CD14-positive monocyte (primary cell): ENCODE results near the gene ZBP1. TPM values are rescaled to one million over a fixed set of nuclear protein-coding genes. Genes with fewer than 3 reads are reported as not detected.

Experiments
- DNase-seq, 3 donors: peaks; one replicate each; pipeline ENCODE4 v3.0.0-alpha.2; 2011 to 2022
- H2AFZ ChIP-seq: 2 replicates; pipeline ENCODE4 v1.6.0; 2012; ENCODE audit warnings: mild to moderate bottlenecking, low read depth, low read length, inconsistent platforms; ENCODE audit not compliant: insufficient read depth, poor library complexity, severe bottlenecking
- H3K27ac ChIP-seq, 2 donors: 1 replicate in 1 of 2; 2 replicates in 1 of 2; pipeline ENCODE4 v1.5.1; 2012 to 2013; ENCODE audit warnings: low read length in 2 of 2, control low read depth in 1 of 2, inconsistent platforms in 1 of 2, low read depth in 1 of 2, mild to moderate bottlenecking in 1 of 2
- H3K27me3 ChIP-seq, 2 donors: one replicate each; pipeline versions ENCODE4 v1.6.0 to v1.6.1; 2011 to 2013; ENCODE audit warnings: low read length in 2 of 2; ENCODE audit not compliant: control insufficient read depth in 2 of 2, insufficient read depth in 2 of 2
- H3K36me3 ChIP-seq, 2 donors: replicated peaks in 1 of 2; 1 replicate in 1 of 2; 2 replicates in 1 of 2; pipeline versions ENCODE4 v1.5.1 to v1.6.1; 2012 to 2013; ENCODE audit warnings: low read length in 2 of 2, control low read depth in 1 of 2, inconsistent platforms in 1 of 2, mild to moderate bottlenecking in 1 of 2; ENCODE audit not compliant: insufficient read depth in 2 of 2, control insufficient read depth in 1 of 2
- H3K4me1 ChIP-seq, 2 donors: 1 replicate in 1 of 2; 2 replicates in 1 of 2; pipeline versions ENCODE4 v1.5.1 to v1.6.1; 2012 to 2013; ENCODE audit warnings: low read length in 2 of 2, control low read depth in 1 of 2, inconsistent platforms in 1 of 2, mild to moderate bottlenecking in 1 of 2, moderate library complexity in 1 of 2; ENCODE audit not compliant: insufficient read depth in 2 of 2, control insufficient read depth in 1 of 2
- H3K4me2 ChIP-seq: replicated peaks from 2 replicates; pipeline ENCODE3; 2012; ENCODE audit warnings: low read length, moderate library complexity, mild to moderate bottlenecking; ENCODE audit not compliant: poor library complexity, severe bottlenecking; ENCODE audit errors: extremely low read depth
- H3K4me3 ChIP-seq, 3 experiments: fragments of 200-600 bp in 1 of 3; sonication (generic) in 1 of 3; replicated peaks in 1 of 3; 1 replicate in 2 of 3; 2 replicates in 1 of 3; pipeline ENCODE4 v1.5.1; 2011 to 2013; ENCODE audit warnings: low read length in 3 of 3, mild to moderate bottlenecking in 3 of 3, control low read depth in 2 of 3, low read depth in 2 of 3, inconsistent platforms in 1 of 3, moderate library complexity in 1 of 3
- H3K79me2 ChIP-seq: 2 replicates; pipeline ENCODE4 v1.6.0; 2012; ENCODE audit warnings: mild to moderate bottlenecking, control low read depth, inconsistent platforms, low read length, moderate library complexity; ENCODE audit not compliant: insufficient read depth
- H3K9ac ChIP-seq: 2 replicates; pipeline ENCODE4 v1.6.0; 2017; ENCODE audit warnings: low read length, mild to moderate bottlenecking; ENCODE audit not compliant: insufficient read depth, poor library complexity, severe bottlenecking
- H3K9me3 ChIP-seq, 2 donors: replicated peaks in 1 of 2; 1 replicate in 1 of 2; 2 replicates in 1 of 2; pipeline versions ENCODE4 v1.5.1 to v1.6.1; 2012 to 2013; ENCODE audit warnings: low read length in 2 of 2, control low read depth in 1 of 2; ENCODE audit not compliant: control insufficient read depth in 1 of 2, insufficient read depth in 1 of 2
- H4K20me1 ChIP-seq: 2 replicates; pipeline ENCODE4 v1.6.0; 2012; ENCODE audit warnings: mild to moderate bottlenecking, low read length, control low read depth, moderate library complexity; ENCODE audit not compliant: insufficient read depth
- H3K27ac Mint-ChIP-seq, 7 donors: one replicate each; pipeline ENCODE4 v1.8.0; 2020; ENCODE audit warnings: mild to moderate bottlenecking in 7 of 7, mixed read lengths in 7 of 7, moderate library complexity in 6 of 7, inconsistent platforms in 2 of 7
- H3K27me3 Mint-ChIP-seq, 3 donors: one replicate each; pipeline ENCODE4 v1.8.0; 2021 to 2022; ENCODE audit warnings: low read depth in 3 of 3, mild to moderate bottlenecking in 3 of 3, mixed read lengths in 3 of 3, moderate library complexity in 3 of 3, inconsistent platforms in 1 of 3
- H3K36me3 Mint-ChIP-seq, 2 donors: one replicate each; pipeline ENCODE4 v1.8.0; 2020; ENCODE audit warnings: mixed read lengths in 2 of 2, inconsistent platforms in 1 of 2, mild to moderate bottlenecking in 1 of 2
- H3K4me1 Mint-ChIP-seq: one replicate; pipeline ENCODE4 v1.8.0; 2020; ENCODE audit warnings: mild to moderate bottlenecking, mixed read lengths
- H3K4me3 Mint-ChIP-seq, 2 donors: one replicate each; pipeline ENCODE4 v1.8.0; 2020; ENCODE audit warnings: mild to moderate bottlenecking in 2 of 2, mixed read lengths in 2 of 2, moderate library complexity in 1 of 2
- H3K9me3 Mint-ChIP-seq, 7 donors: one replicate each; pipeline ENCODE4 v1.8.0; 2020 to 2022; ENCODE audit warnings: mixed read lengths in 7 of 7, mild to moderate bottlenecking in 6 of 7, moderate library complexity in 6 of 7, inconsistent platforms in 2 of 7
- CTCF ChIP-seq: fragments of 200-600 bp; IDR thresholded peaks from one replicate; pipeline ENCODE4 v1.8.0; 2022; ENCODE audit warnings: antibody characterized with exemption, mild to moderate bottlenecking
- WGBS: methylation state at CpG from one replicate; pipeline ENCODE4 v1.1.5; 2013; ENCODE audit warnings: missing lambda C conversion rate; ENCODE audit not compliant: insufficient coverage; 5-methylcytosine and 5-hydroxymethylcytosine counted together
- intact Hi-C, 2 donors: fragments of 100-400 bp; cut with micrococcal nuclease; formaldehyde crosslinking; loops; one replicate each; pipeline versions ENCODE4 v1.15.0 to v1.15.1; 2023
- polyA plus RNA-seq, 3 donors: library from polyadenylated mRNA; depleted of rRNA in 1 of 3; unstranded in 2 of 3; stranded (reverse) in 1 of 3; fragments of 300-500 nt in 2 of 3; fragments of >200 nt in 1 of 3; fragmentation: Illumina TruSeq in 2 of 3; gene quantifications; 1 replicate in 2 of 3; 2 replicates in 1 of 3; pipeline ENCODE4 v1.2.3, GENCODE V29; 2012 to 2021

Gene ZBP1
- polyA plus RNA-seq, 3 donors = 2.8 to 25.9 (median 3.0) TPM

GRCh38 chr20:57647933-57648785 lies 27.9 kb upstream of the ZBP1 start:
- Histone ChIP-seq H3K27ac (no peak overlapping the region), H3K79me2 (no peaks in the 10 kb centered on the region), H3K27me3 (peaks cover 0 to 2% of the 10 kb centered on the region in 2 donors), H3K4me1 (no peaks in the 10 kb centered on the region), H3K4me2 (no peak overlapping the region), H4K20me1 (no peaks in the 10 kb centered on the region), H3K9me3 (peaks cover 0 to 8% of the 10 kb centered on the region in 2 donors), H3K9ac (no peak overlapping the region), H3K4me3 (no peak overlapping the region), H2AFZ (no peak overlapping the region), H3K36me3 (no peaks in the 10 kb centered on the region)
- intact Hi-C loops = no loop called here
- peaks cover 5 to 20% (median 14%) of the 10 kb centered on the region in 3 donors for H3K27me3 Mint-ChIP-seq
- peak overlapping the region in 1 of 2 donors; percentile 21 for H3K4me3 Mint-ChIP-seq
- no peaks in the 10 kb centered on the region for H3K36me3 Mint-ChIP-seq
- H3K27ac Mint-ChIP-seq = peak overlapping the region in 1 of 7 donors; percentile 41
- no peak for DNase-seq
- no peak for TF ChIP-seq CTCF
- WGBS = 92% methylated on average over 13 of the region's 23 CpGs
- peaks cover 3% of the 10 kb centered on the region for H3K4me1 Mint-ChIP-seq
- peaks cover 0 to 12% (median 10%) of the 10 kb centered on the region in 7 donors for H3K9me3 Mint-ChIP-seq

GRCh38 chr20:57647006-57647932 lies 27.0 kb upstream of the ZBP1 start:
- Histone ChIP-seq H3K4me1 (no peaks in the 10 kb centered on the region), H3K36me3 (no peaks in the 10 kb centered on the region), H3K79me2 (no peaks in the 10 kb centered on the region), H3K4me3 (no peak overlapping the region), H3K9ac (no peak overlapping the region), H2AFZ (no peak overlapping the region), H3K4me2 (no peak overlapping the region), H3K9me3 (peaks cover 0 to 8% of the 10 kb centered on the region in 2 donors), H3K27ac (no peak overlapping the region), H4K20me1 (no peaks in the 10 kb centered on the region), H3K27me3 (peaks cover 0 to 2% of the 10 kb centered on the region in 2 donors)
- WGBS = 92% methylated on average over 7 of the region's 12 CpGs
- Mint-ChIP-seq H3K27ac (no peak overlapping the region), H3K4me3 (no peak overlapping the region), H3K9me3 (peaks cover 0 to 12% (median 10%) of the 10 kb centered on the region in 7 donors), H3K4me1 (peaks cover 3% of the 10 kb centered on the region), H3K36me3 (no peaks in the 10 kb centered on the region), H3K27me3 (peaks cover 5 to 20% (median 15%) of the 10 kb centered on the region in 3 donors)
- DNase-seq = no peak
- intact Hi-C loops = no loop called here
- TF ChIP-seq CTCF = no peak
